ENCODE measurements around the gene BICD2.

BICD2 gene

DNA sequence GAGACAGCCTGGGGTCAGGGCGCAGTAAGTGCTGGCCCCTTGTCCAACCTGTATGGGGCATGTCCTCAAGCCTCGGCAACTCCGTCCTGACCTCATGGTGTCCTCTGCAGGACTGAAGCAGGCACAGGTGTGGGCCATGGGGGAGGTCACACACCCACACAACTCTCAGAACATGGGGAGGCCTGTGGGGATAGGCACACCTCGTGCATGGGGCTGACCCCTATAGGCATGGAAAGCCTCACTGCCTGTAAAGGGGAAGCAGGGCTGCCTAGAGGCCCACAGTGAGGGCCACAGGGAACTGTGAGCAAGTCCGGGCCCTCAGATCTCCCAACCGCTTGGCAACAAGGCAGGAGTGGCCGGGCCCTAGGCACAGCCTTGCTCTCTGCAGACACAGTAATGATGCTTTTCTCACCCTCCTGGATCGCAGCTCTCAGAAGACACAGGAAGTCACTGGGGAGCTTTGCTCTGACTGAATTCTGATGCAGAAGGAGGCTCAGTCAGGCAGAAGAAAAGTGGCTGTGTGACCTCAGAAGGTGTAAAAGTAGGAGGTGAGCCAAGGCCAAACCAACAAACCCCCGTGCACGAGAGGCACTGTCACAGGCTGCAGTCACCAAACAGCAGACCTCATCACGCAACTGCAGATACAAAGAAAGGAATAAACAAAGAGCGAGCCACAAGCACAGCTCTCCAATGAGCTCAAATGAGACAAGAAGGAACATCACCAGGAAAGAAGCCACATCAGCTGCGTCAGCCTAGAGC is 100.1 kb downstream of the BICD2 start:
- peak; percentile 28 for DNase-seq

DNA sequence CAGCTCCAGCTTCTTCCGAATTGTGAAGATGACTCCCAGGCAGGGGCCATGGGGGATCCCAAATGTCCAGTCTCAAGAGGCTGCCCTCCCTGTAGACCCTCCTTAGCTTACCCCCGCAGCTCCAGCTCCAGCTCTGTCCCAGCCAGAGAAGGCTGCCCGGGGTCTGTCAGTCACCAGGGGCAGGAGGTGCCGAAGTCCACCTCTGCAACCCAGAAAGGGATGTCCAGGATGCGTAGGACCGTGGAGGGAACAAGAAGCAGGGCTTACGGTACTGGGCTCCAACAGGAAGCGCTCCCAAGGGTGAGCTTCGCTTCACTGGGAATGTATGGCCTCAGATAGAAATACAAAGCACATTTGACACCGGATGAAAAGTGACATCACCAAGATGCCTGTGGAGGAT is 100.7 kb downstream of the BICD2 start:
- no peak for DNase-seq

DNA sequence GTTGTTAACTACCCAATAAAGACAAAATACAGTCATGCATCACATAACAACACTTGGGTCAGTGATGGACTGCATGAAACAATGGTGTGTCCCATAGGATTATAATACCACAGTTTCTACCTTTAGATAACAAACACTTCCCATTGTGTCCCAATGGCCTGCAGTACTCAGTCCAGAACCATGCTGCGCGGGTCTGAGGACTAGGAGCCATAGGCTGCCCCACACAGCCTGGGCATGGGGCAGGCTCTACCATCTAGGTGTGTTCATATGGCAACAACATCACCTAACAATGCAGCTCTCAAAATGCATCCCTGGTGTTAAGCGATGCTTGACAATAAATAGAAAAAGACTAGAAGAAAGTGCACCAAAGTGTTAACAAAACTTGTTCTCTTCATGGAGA is 101.5 kb downstream of the BICD2 start:
- no peak for DNase-seq

DNA sequence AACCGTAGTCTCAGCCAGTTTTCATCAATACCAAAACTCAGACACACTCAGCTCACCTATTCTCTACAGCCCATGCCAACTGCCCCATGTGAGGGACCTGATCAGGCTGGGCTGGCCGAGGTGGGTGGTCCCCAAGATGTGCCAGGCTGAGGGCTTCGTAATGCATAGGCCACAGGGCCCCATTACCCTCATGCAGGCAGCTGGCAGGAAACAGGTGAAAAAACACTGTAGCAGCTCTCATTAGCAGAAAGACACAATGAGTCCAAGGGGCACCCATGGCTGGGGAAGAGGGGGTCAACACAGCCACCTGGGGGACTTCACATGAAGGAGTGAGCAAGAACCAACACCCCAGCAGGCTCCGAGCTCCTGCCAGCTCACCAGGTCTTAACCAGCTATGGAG is 102.9 kb downstream of the BICD2 start:
- DNase-seq = no peak

Measured in CD4-positive, alpha-beta T cell treated with Interleukin-21 for 1 hour (primary cell).